Lower leg skin (tissue), 4 donors: ENCODE measurements around the gene KCNH3. TPM values are rescaled to one million over a fixed set of nuclear protein-coding genes. Genes with fewer than 3 reads are reported as not detected.

ENCODE experiments used
- DNase-seq, 2 donors: peaks; one replicate each; pipeline ENCODE4 v3.0.0-alpha.2; 2019; ENCODE audit warnings: low spot score in 2 of 2
- H3K4me3 ChIP-seq: fragments of 200-600 bp; sonication (generic); 2 replicates; pipeline ENCODE4 v1.5.1; 2017; ENCODE audit warnings: mild to moderate bottlenecking, low read depth; ENCODE audit not compliant: poor library complexity, severe bottlenecking
- CTCF ChIP-seq, 3 donors: fragments of 450-650 bp; IDR thresholded peaks; one replicate each; pipeline ENCODE4 v1.5.1; 2016; ENCODE audit warnings: antibody characterized with exemption in 3 of 3, mild to moderate bottlenecking in 3 of 3, moderate library complexity in 2 of 3
- POLR2A ChIP-seq, 2 donors: fragments of 450-650 bp; IDR thresholded peaks; one replicate each; pipeline ENCODE4 v1.6.1; 2016 to 2017; ENCODE audit warnings: antibody characterized with exemption in 2 of 2, mild to moderate bottlenecking in 1 of 2, moderate library complexity in 1 of 2
- WGBS, 2 donors: methylation state at CpG; one replicate each; pipeline ENCODE4 v1.1.5; 2018; 5-methylcytosine and 5-hydroxymethylcytosine counted together
- intact Hi-C: fragments of 100-400 bp; cut with DNase I; formaldehyde crosslinking; loops from one replicate; pipeline ENCODE4 v1.15.0; 2023; ENCODE audit warnings: low total_unique reads
- total RNA-seq, 4 donors: library from RNA; depleted of rRNA; stranded (reverse); fragments of >200 nt; gene quantifications; one replicate each; pipeline ENCODE4 v1.1.0, GENCODE V29; 2016

The KCNH3 gene
- total RNA-seq, 4 donors from 2014 or later: 0.17 to 1.1 TPM; not detected in 2

DNA sequence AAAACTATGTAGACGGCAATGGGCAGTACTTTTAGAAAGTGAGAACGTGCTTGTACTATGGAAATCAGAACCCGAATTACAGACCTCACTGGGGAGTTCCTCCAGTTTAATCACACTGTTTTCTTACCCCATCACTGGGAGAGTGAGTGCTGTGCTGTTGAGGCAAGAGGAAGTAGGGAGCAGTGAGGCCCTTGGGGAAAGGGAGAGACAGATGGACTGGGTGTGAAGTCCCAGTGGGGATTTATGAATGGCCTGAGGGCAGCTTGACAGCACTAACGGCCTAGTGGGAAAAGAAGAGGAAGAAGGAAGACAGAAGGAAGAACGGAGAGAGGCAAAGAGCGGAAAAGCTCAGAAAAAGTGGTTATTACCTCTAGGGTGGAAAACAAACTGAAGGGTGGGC lies 23.4 kb downstream of the KCNH3 start:
- TF ChIP-seq CTCF (IDR thresholded peaks at IDR 0.05) (no peak), POLR2A (IDR thresholded peaks at IDR 0.05) (no peak)
- no peak for DNase-seq
- 77 to 81% methylated on average over 6 of the region's 6 CpGs for WGBS, 2 donors
- intact Hi-C loops: no loop called here
- H3K4me3 ChIP-seq: no peak overlapping the region

DNA sequence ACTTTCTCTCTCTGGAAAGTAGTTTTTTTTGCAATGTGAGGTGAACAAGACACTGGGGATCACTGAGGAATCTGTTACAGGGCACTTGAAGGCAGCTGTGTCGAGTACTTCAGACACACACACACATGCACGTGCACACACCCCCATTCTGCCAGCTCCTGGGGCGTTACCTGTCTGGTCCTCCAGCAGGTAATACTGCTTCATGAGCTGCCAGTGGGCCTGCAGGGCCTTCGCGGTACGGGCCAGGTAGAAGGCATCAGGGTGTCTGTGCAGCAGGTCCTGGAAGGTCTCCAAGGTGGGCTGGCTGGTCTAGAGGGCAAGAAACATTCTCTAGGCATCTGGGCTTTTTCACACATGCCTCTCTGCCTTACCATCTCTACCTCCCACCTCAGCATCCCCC lies 24.0 kb downstream of the KCNH3 start:
- DNase-seq: no peak
- no peak overlapping the region for H3K4me3 ChIP-seq
- TF ChIP-seq POLR2A (IDR thresholded peaks at IDR 0.05): no peak
- no peak for TF ChIP-seq CTCF (IDR thresholded peaks at IDR 0.05)
- intact Hi-C loops: no loop called here
- 72 to 86% methylated on average over 6 of the region's 6 CpGs for WGBS, 2 donors

GRCh38 chr12:49563951-49564685 lies 25.3 kb downstream of the KCNH3 start:
- DNase-seq: no peak
- 90 to 92% methylated on average over 14 of the region's 14 CpGs for WGBS, 2 donors
- no peak for TF ChIP-seq POLR2A (IDR thresholded peaks at IDR 0.05)
- TF ChIP-seq CTCF (IDR thresholded peaks at IDR 0.05): no peak
- H3K4me3 ChIP-seq: no peak overlapping the region
- intact Hi-C loops: no loop called here

DNA sequence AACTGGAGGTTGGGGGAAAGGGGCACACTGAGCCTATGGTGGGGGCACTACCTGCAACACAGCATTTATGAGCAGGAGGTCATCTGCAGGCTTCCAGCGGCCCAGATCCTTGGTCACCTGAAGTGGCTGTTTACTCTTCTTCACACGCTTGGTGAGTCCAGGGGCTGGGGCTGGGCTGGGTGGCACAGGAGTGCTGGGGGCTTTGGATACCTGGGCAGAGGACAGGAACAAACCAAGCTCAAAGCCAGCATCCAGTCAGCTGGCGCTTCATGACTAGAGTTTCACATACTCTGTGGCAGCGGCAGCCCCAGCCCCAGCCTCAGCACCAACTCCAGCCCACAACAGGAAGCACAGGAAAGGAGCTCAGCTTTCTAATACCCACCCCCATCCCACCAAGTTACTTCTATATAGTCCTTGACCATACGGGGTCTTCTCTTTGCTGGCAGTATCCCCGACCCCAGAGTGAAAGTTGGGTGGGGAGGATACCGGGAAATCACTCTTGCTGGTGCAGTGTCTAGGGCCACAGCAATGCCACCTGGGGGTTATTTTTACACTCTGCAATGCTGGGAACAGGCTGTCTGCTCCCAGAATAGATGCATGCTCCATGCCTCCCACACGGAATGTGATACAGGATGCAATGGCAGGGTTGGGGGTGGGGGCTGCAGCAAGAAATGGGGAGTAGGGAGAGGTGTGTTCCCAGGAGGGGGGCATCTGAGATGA lies 26.0 kb downstream of the KCNH3 start:
- TF ChIP-seq POLR2A (IDR thresholded peaks at IDR 0.05): no peak
- TF ChIP-seq CTCF (IDR thresholded peaks at IDR 0.05): no peak
- WGBS, 2 donors: 77 to 94% methylated on average over 8 of the region's 8 CpGs
- DNase-seq: no peak
- H3K4me3 ChIP-seq: no peak overlapping the region
- intact Hi-C loops: no loop called here

DNA sequence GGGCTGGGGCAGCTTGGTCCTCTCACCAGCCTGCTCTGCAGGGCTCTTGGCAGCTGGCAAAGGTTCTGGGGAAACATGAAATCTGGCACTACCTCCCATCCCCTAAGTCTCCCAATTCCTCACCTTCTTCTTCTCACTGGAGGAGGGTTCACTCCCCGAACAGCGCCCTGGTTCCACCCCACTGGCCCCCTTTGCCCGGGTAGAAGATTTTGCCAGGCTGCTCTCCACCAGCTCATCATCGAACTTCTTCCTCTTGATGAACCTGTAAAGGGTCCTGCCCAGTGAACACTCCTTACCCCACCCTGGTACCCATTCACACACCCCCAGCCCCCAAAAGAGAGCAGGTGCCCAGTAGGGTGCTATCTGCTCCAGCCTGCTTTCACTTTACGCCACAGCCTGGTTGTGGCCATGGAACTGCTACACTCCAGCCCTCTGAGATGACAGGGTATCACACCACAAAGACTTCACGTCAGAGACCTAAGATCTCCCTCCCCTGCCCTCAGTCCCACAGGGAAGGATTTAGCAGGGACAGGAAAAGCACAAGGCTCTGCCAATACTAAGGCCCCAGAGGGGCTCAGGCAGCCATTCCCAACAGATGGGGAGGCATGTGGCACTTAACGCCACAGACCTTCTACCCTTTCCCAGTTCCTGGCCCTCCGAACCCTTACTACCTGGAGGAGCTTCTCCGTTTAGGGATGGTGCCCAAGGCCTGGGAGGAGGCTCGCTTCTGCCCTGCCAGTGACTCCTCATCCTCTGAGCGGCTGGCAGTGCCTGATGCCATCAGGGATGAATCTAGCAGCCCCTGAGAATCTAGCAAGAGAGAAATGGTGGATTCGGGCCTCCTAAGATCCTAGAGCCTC lies 26.8 kb downstream of the KCNH3 start:
- intact Hi-C loops: no loop called here
- DNase-seq: no peak
- WGBS, 2 donors: 90 to 92% methylated on average over 12 of the region's 12 CpGs
- H3K4me3 ChIP-seq: no peak overlapping the region
- TF ChIP-seq POLR2A (IDR thresholded peaks at IDR 0.05) (no peak), CTCF (IDR thresholded peaks at IDR 0.05) (no peak)
